Measurements from ENCODE around the gene KLC1. TPM values are rescaled to one million over a fixed set of nuclear protein-coding genes. Genes with fewer than 3 reads are reported as not detected.

The KLC1 gene
- total and polyA plus RNA-seq, 2 of the 13 experiments (the other 11 are each of a cell fraction or from before 2014, with no cell fraction given), result 53.2 to 63.5 TPM

DNA sequence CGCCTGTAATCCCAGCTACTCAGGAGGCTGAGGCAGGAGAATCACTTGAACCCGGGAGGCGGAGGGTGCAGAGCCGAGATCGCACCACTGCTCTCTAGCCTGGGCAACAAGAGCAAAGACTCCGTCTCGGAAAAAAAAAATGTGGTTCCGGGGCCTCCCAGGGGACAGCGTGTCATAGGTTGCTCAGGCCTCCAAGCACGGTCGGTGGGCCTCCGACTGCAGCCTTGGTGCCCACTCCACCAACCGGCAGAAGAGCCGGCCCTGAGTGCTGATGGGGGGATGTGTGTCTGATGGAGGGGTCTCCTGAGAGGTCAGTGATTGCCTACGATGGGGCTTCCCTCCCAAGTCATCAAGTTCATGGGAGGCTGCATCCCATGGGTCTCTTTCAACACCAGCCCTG is 102.5 kb downstream of the KLC1 start (continued):
- TF ChIP-seq, protein P1, sequence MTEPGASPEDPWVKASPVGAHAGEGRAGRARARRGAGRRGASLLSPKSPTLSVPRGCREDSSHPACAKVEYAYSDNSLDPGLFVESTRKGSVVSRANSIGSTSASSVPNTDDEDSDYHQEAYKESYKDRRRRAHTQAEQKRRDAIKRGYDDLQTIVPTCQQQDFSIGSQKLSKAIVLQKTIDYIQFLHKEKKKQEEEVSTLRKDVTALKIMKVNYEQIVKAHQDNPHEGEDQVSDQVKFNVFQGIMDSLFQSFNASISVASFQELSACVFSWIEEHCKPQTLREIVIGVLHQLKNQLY (CRISPR knock-in tag; IDR thresholded peaks at IDR 0.05), result no peak

DNA sequence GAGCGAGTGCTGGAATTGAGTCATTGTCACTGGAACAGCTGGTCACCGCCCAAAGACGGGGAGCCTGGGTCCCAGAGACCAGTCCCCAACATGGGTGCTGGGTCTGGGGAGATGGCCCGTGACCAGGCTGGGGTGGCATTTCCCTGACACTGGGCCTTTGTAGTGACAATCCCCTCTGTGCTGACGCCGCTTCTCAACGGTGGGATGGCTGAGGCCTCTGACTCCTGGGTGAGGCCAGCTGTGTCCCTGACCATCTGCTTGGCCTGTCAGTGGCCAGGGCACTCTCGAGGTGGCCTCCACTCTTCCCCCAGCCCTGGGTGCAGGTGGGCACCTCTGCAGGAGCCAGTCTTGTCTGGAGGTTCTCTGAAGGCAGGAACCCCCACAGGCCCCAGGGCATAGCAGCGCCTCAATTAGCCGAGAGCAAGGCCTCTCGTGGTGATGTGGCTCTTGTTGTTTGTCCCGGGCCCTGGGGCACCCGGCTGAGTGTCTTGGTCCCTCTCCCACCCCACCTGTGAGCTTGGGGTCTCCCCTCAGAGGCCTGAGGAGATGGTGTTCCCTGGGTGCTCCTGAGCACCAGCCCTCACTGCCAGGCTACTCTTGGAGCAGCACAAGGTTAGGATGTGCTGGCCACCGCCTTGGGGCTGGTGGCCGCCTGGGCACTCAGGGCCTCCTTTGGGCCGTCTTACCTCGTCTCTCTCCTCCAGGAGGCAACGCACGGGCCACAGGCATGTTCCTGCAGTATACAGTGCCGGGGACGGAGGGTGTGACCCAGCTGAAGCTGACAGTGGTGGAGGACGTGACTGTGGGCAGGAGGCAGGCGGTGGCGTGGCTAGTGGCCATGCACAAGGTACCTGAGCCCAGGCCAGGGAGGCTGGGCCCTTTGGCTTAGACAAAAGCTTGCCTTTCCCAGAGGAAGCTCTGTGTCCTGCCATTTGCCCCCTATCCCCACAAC is 103.2 kb downstream of the KLC1 start:
- ATAC-seq (no peak), FAIRE-seq (no peak), DNase-seq (ENCODE audit: low spot score) (no peak)
- Histone ChIP-seq H3K4me1 (ENCODE audit: insufficient read depth, low read length) (0 out of 2 replicates have a peak, but pooled peaks cover 4% of the 10 kb centered on the region), H4K20me1 (ENCODE audit: insufficient read depth, low read length) (no peaks in the 10 kb centered on the region), H3K36me3 (replicated peaks in 1 of 2; ENCODE audit: control insufficient read depth in 1 of 2, insufficient read depth in 2 of 2, low read length in 2 of 2) (peaks cover 19 to 51% of the 10 kb centered on the region in 2 experiments), H2AFZ (ENCODE audit: low read length) (no peak overlapping the region), H3K27me3 (ENCODE audit: control insufficient read depth in 1 of 2, insufficient read depth in 2 of 2, low read length in 2 of 2) (no peaks in the 10 kb centered on the region), H3K27ac (ENCODE audit: extremely low read length, insufficient read depth, low read length) (no peak overlapping the region), H3K4me3 (replicated peaks in 1 of 3; ENCODE audit: insufficient read depth in 1 of 3, low read depth in 2 of 3, low read length in 3 of 3) (no peak overlapping the region), H3K9ac (ENCODE audit: insufficient read depth, low read depth, low read length) (no peak overlapping the region), H3K79me2 (ENCODE audit: insufficient read depth, low read length) (no peaks in the 10 kb centered on the region), H3K4me2 (ENCODE audit: low read depth, low read length) (no peak overlapping the region), H3K9me3 (ENCODE audit: low read length) (no peaks in the 10 kb centered on the region)
- TF ChIP-seq TEAD3 (CRISPR knock-in tag; optimal IDR thresholded peaks at IDR 0.05; ENCODE audit: borderline replicate concordance), result no peak
- peak; percentile 88 for TF ChIP-seq AGO2 (optimal IDR thresholded peaks at IDR 0.05; ENCODE audit: low read depth, low read length)
- intact Hi-C loops (cut with micrococcal nuclease; ENCODE audit: unreplicated experiment), result no loop called here
- in situ Hi-C loops (cut with HindIII; ENCODE audit: extremely low pct_ligation_motif_present, low pct_unique_long_range_greater_than_20kb), result no loop called here
- ChIA-PET POLR2A (no interaction called here), CTCF (ENCODE audit: low intra/inter-chr PET ratio, low total read pairs) (no interaction called here)
- no TSS peak for BruUV-seq (replicated peaks)
- 97% methylated on average over 13 of the region's 24 CpGs for WGBS (ENCODE audit: low lambda C conversion rate)

Data from HepG2 (cell line).